Ovary (tissue), 9 donors: ENCODE measurements around the gene WBP2. TPM values are rescaled to one million over a fixed set of nuclear protein-coding genes. Genes with fewer than 3 reads are reported as not detected.
"Not testable (repeated sequence)": the region's sequence is repeated elsewhere in the genome, so short reads cannot be mapped to it uniquely, and the experiment has no call there.

Source experiments
- DNase-seq, 5 donors: peaks; one replicate each; pipeline ENCODE4 v3.0.0-alpha.2; 2019 to 2020
- H3K27ac ChIP-seq, 2 donors: fragments of 200-600 bp; one replicate each; pipeline versions ENCODE4 v1.5.1 to v1.8.0; 2019 to 2022
- H3K27me3 ChIP-seq: fragments of 200-600 bp; one replicate; pipeline ENCODE4 v1.8.0; 2022
- H3K36me3 ChIP-seq: fragments of 200-600 bp; sonication (generic); one replicate; pipeline ENCODE4 v1.5.1; 2019
- H3K4me1 ChIP-seq: one replicate; pipeline ENCODE4 v1.8.1; 2013; ENCODE audit warnings: mild to moderate bottlenecking, moderate library complexity; ENCODE audit not compliant: insufficient read depth
- H3K4me3 ChIP-seq: fragments of 200-600 bp; sonication (generic); one replicate; pipeline ENCODE4 v1.5.1; 2017
- H3K9me3 ChIP-seq, 2 donors: fragments of 200-600 bp in 1 of 2; sonication (generic) in 1 of 2; one replicate each; pipeline versions ENCODE4 v1.5.1 to v1.8.1; 2013 to 2019; ENCODE audit warnings: mild to moderate bottlenecking in 1 of 2, moderate library complexity in 1 of 2
- CTCF ChIP-seq, 3 donors: fragments of 450-650 bp in 2 of 3; fragments of 200-600 bp in 1 of 3; IDR thresholded peaks; one replicate each; pipeline versions ENCODE4 v1.5.1 to v1.8.0; 2016 to 2022; ENCODE audit warnings: antibody characterized with exemption in 3 of 3, mild to moderate bottlenecking in 1 of 3
- EP300 ChIP-seq: sonication (generic); formaldehyde crosslinking; IDR thresholded peaks from one replicate; pipeline ENCODE4 v1.6.1; 2017; ENCODE audit warnings: antibody characterized with exemption
- POLR2A ChIP-seq: fragments of 450-650 bp; IDR thresholded peaks from one replicate; pipeline ENCODE4 v1.6.1; 2017; ENCODE audit warnings: antibody characterized with exemption, mild to moderate bottlenecking, moderate library complexity
- WGBS, 3 donors: extraction: QIAGEN DNeasy Blood & Tissue Kit in 1 of 3; methylation state at CpG; one replicate each; pipeline versions ENCODE4 v1.1.5 to v1.1.7; 2013 to 2017; 5-methylcytosine and 5-hydroxymethylcytosine counted together
- intact Hi-C, 4 donors: fragments of 100-400 bp; cut with DNase I; formaldehyde crosslinking; loops; one replicate each; pipeline versions ENCODE4 v1.11.0 to v1.15.1; 2022 to 2023
- polyA plus RNA-seq, 2 donors: library from polyadenylated mRNA; stranded (reverse); fragments of 200-250 nt in 1 of 2; fragments of 350-450 nt in 1 of 2; fragmentation: Illumina TruSeq in 1 of 2; extraction: RNeasy Lipid Tissue Mini Kit (QIAGEN cat#74804) in 1 of 2; gene quantifications; one replicate each; pipeline ENCODE4 v1.2.3, GENCODE V29; 2013 to 2014
- total RNA-seq, 7 donors: library from RNA; depleted of rRNA in 2 of 7; stranded (reverse); fragments of >200 nt in 2 of 7; fragmentation: NEBNext Ultra II Directional in 3 of 7; extraction: Animal tissue kit (Norgen Biotek cat#: 25700) in 3 of 7; gene quantifications; one replicate each; pipeline versions ENCODE4 v1.1.0 to v1.2.4, GENCODE V29; 2016 to 2023
- donor health status: DM: no; HTN: no; CAD: no; lungs with moderate emphysema.
- donor health status: DM: no; HTN: no; CAD: no.
- donor health status: Bipolar disorder and iron deficiency.
- donor health status: DM: yes; HTN: yes; CAD: no.
- donor health status: DM: no; HTN: no; CAD: no.
- donor health status: DM: yes; HTN: yes; CAD: no.

The WBP2 gene
- total and polyA plus RNA-seq, 9 donors: 48.5 to 184 (median 116) TPM

GRCh38 chr17:75875182-75875939 lies 20.2 kb upstream of the WBP2 start:
- Histone ChIP-seq H3K27ac (peak overlapping the region in 1 of 2 donors; percentile 64), H3K36me3 (no peaks in the 10 kb centered on the region), H3K27me3 (no peaks in the 10 kb centered on the region), H3K4me3 (no peak overlapping the region), H3K9me3 (no peaks in the 10 kb centered on the region), H3K4me1 (peaks cover 23% of the 10 kb centered on the region)
- intact Hi-C loops: loop anchor here in 1 of 4 donors (10.0 kb wide), 1 partner anchor 101 kb away; a partner anchor contains a TSS
- 73 to 84% (median 74%) methylated on average over 18 of the region's 18 CpGs for WGBS, 3 donors
- peak in 3 of 5 donors; percentile 57 to 71 (median 68) for DNase-seq
- TF ChIP-seq CTCF (IDR thresholded peaks at IDR 0.05) (no peak), POLR2A (no peak), EP300 (no peak)

- TF ChIP-seq EP300: no peak
- no peaks in the 10 kb centered on the region for H3K27me3 ChIP-seq
These were observed 19.4 kb upstream of the WBP2 start for GRCh38 chr17:75874323-75875181.

GRCh38 chr17:75873587-75874322 lies 18.6 kb upstream of the WBP2 start:
- no peak for DNase-seq
- intact Hi-C loops: loop anchor here in 1 of 4 donors (10.0 kb wide), 1 partner anchor 99 kb away; a partner anchor contains a TSS
- Histone ChIP-seq H3K27me3 (no peaks in the 10 kb centered on the region), H3K4me3 (no peak overlapping the region), H3K27ac (peak overlapping the region; percentile 51 to 73), H3K9me3 (no peaks in the 10 kb centered on the region), H3K4me1 (peaks cover 29% of the 10 kb centered on the region), H3K36me3 (no peaks in the 10 kb centered on the region)
- 32 to 38% (median 35%) methylated on average over 11 of the region's 11 CpGs for WGBS, 3 donors
- no peak for TF ChIP-seq EP300
- TF ChIP-seq CTCF (IDR thresholded peaks at IDR 0.05): no peak
- TF ChIP-seq POLR2A: no peak

More at GRCh38 chr17:75874323-75875181, 19.4 kb upstream of the WBP2 start:
- DNase-seq: no peak
- 86 to 90% (median 89%) methylated on average over 38 of the region's 38 CpGs for WGBS, 3 donors
- Histone ChIP-seq H3K36me3 (no peaks in the 10 kb centered on the region), H3K27ac (no peak overlapping the region), H3K9me3 (no peaks in the 10 kb centered on the region), H3K4me3 (no peak overlapping the region), H3K4me1 (peaks cover 26% of the 10 kb centered on the region)
- intact Hi-C loops: loop anchor here in 1 of 4 donors (10.0 kb wide), 1 partner anchor 100 kb away; a partner anchor contains a TSS

DNA sequence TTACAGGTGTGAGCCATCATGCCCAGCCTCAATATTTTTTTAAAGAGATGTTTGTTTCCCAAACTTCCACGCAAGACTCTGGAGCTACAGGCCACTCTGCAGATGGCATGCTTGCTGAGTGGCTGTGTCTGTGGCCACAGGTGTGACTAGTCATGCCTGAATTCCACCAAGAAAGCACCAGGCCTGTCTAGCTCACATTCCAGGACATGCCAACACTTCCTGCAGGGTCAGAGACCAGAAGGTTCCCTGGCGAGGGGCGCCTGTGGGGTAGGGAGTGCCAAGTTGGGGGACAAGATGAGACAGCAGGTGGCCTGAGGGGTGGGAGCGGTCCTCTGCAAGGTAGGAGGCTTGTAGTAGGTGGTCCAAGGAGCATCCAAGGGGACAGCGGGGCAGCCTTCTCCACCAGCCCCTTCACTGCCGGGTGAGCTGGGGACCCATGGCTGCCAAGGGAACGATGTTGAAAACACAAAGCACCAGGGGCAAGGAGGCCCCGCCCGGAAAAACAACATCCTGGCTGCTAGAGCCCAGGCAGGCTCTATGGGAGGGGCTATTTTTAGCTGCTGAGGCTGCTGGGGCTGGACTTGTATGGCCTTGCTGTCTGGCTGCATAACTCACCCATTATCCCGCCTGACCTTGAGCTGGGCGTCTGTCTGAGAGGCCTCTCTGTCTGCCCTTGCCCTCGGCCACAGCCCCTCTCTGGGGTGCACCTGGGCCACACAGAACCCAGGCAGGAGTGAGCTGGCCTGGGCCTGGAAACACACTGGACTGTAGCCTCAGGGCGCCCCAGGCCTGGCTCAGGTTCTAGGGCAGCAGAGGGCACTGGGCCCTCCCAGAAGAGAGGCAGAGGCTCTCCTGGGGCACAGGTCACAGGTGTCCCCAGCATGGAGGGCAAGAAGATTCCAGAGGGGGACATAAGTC lies 17.6 kb upstream of the WBP2 start:
- H3K36me3 ChIP-seq: no peaks in the 10 kb centered on the region
- WGBS, 3 donors: 23 to 30% (median 26%) methylated on average over 13 of the region's 13 CpGs
- no peaks in the 10 kb centered on the region for H3K27me3 ChIP-seq
- DNase-seq: peak; percentile 73 to 85 (median 75)
- H3K27ac ChIP-seq: peak overlapping the region; percentile 47 to 73
- no peak overlapping the region for H3K4me3 ChIP-seq
- intact Hi-C loops: loop anchor here in 1 of 4 donors (10.0 kb wide), 1 partner anchor 98 kb away; a partner anchor contains a TSS
- H3K4me1 ChIP-seq: peaks cover 27% of the 10 kb centered on the region
- H3K9me3 ChIP-seq: no peaks in the 10 kb centered on the region
- no peak for TF ChIP-seq CTCF (IDR thresholded peaks at IDR 0.05)
- no peak for TF ChIP-seq POLR2A
- TF ChIP-seq EP300: no peak

- DNase-seq, H3K27me3 ChIP-seq, H3K4me3 ChIP-seq, H3K9me3 ChIP-seq, H3K36me3 ChIP-seq: not testable (repeated sequence)
- WGBS, 3 donors: 46 to 68% (median 61%) methylated on average over 10 of the region's 10 CpGs
- Histone ChIP-seq H3K27ac (peak overlapping the region; percentile 43 to 71), H3K4me1 (peaks cover 12% of the 10 kb centered on the region)
- intact Hi-C loops: loop anchor here in 1 of 4 donors (10.0 kb wide), 1 partner anchor 95 kb away; a partner anchor contains a TSS
These were observed 15.1 kb upstream of the WBP2 start for GRCh38 chr17:75870228-75870627.
